ENCODE measurements around the gene SPRY2. TPM values are rescaled to one million over a fixed set of nuclear protein-coding genes. Genes with fewer than 3 reads are reported as not detected.

SPRY2 gene
- total RNA-seq, 5 donors from 2014 or later (not counting 1 experiment from before 2014, with no cell fraction given), result 0.33 to 1.2 (median 0.55) TPM

DNA sequence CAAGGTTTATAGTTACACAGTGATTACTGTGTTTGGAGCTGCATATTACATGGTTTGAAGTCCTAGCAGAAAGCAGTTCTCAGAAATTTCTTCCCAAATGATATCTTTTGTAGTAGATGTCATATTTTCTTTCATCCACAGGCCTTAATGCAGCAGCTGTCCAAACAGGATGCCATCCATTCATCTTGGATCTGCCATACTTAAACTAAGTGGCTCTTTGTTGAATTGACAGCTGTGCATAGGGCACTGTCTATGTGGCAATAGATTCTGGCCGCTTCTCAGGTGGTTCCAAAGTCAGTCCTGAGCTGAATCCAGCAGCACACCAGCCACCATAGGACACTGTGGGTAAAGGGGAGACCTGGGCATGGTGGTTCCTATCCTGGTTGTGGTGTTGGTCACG lies 41.6 kb upstream of the SPRY2 start:
- POLR2A ChIA-PET, result no interaction called here
- CTCF ChIA-PET, result no interaction called here
- no peak for ATAC-seq (replicated peaks in 1 of 4)
- Mint-ChIP-seq H3K36me3 (no peaks in the 10 kb centered on the region), H3K4me3 (no peak overlapping the region), H3K4me1 (peaks cover 0 to 7% (median 5%) of the 10 kb centered on the region in 3 donors), H3K27me3 (peaks cover 0 to 3% of the 10 kb centered on the region in 2 donors), H3K27ac (no peak overlapping the region), H3K9me3 (peaks cover 0 to 4% (median 0%) of the 10 kb centered on the region in 3 donors)
- WGBS (ENCODE audit: insufficient coverage), result no CpG with 5 or more reads among the region's 2 CpGs
- H3K9me3 ChIP-seq, result no peaks in the 10 kb centered on the region
- no peak overlapping the region for H3K27ac ChIP-seq (ENCODE audit: low read length)
- H3K4me1 ChIP-seq (ENCODE audit: control insufficient read depth in 1 of 2, extremely low read depth in 1 of 2, insufficient read depth in 2 of 2, low read length in 2 of 2), result peaks cover 0 to 12% of the 10 kb centered on the region in 2 experiments
- no peak for DNase-seq
- no peaks in the 10 kb centered on the region for H3K36me3 ChIP-seq (ENCODE audit: control insufficient read depth in 2 of 2, extremely low read depth in 1 of 2, insufficient read depth in 1 of 2, low read length in 1 of 2)
- H3K4me3 ChIP-seq (ENCODE audit: control insufficient read depth in 1 of 2, extremely low read depth in 1 of 2, low read length in 1 of 2), result no peak overlapping the region
- H3K27me3 ChIP-seq (replicated peaks in 1 of 2; ENCODE audit: control insufficient read depth in 2 of 2, extremely low read depth in 1 of 2, insufficient read depth in 2 of 2, low read length in 1 of 2), result no peaks in the 10 kb centered on the region

DNA sequence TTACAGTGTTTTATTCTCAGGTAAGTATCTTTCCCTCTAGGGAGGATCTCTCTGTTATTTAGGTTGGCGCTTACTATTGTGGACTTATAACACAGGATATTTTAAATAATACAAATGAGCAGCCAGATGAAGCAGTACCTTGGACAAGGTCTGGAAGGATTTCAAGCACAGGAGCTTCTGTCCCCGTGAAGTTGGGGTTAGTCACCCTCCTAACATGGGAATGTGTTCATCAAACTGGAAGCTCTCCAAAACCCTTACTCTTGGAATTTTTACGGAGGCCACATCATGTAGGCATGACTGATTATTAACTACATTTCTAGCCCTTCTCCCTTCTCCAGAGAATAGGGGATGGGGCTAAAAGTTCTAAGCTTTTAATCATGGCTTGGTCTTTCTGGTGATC lies 38.3 kb upstream of the SPRY2 start:
- Mint-ChIP-seq H3K27me3 (peaks cover 0 to 3% of the 10 kb centered on the region in 2 donors), H3K4me1 (no peaks in the 10 kb centered on the region), H3K9me3 (peaks cover 0 to 4% (median 0%) of the 10 kb centered on the region in 3 donors), H3K27ac (no peak overlapping the region), H3K4me3 (no peak overlapping the region), H3K36me3 (no peaks in the 10 kb centered on the region)
- H3K9me3 ChIP-seq, result no peaks in the 10 kb centered on the region
- H3K27ac ChIP-seq (ENCODE audit: low read length), result no peak overlapping the region
- H3K4me3 ChIP-seq (ENCODE audit: control insufficient read depth in 1 of 2, extremely low read depth in 1 of 2, low read length in 1 of 2), result no peak overlapping the region
- H3K27me3 ChIP-seq (replicated peaks in 1 of 2; ENCODE audit: control insufficient read depth in 2 of 2, extremely low read depth in 1 of 2, insufficient read depth in 2 of 2, low read length in 1 of 2), result no peaks in the 10 kb centered on the region
- no peak for DNase-seq
- no peaks in the 10 kb centered on the region for H3K36me3 ChIP-seq (ENCODE audit: control insufficient read depth in 2 of 2, extremely low read depth in 1 of 2, insufficient read depth in 1 of 2, low read length in 1 of 2)
- WGBS (ENCODE audit: insufficient coverage), result 100% methylated on average over 1 of the region's 3 CpGs
- CTCF ChIA-PET, result interaction anchor here in 1 of 2 donors (0.9 kb wide), 1 partner anchor 36 kb away, joined by 3 read pairs; no protein-coding TSS in a partner anchor
- ATAC-seq (replicated peaks in 1 of 4), result no peak
- no peaks in the 10 kb centered on the region for H3K4me1 ChIP-seq (ENCODE audit: control insufficient read depth in 1 of 2, extremely low read depth in 1 of 2, insufficient read depth in 2 of 2, low read length in 2 of 2)
- POLR2A ChIA-PET, result no interaction called here

DNA sequence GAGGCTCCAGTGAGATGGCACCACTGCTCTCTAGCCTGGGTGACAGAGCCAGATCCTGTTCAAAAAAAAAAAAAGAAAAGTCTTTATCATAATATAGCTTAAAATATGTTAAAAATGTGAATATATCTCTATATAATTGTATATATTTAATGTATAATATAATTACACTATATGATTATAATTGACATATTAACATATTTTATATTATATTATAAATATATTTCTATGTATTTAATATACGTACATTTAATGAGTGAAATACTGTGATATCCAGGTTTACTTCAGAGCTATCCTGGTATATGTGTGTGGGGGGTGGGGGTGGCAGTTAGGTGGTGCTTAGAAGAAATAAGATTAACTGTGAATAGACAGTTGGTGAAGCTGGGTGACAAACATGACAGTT lies 35.6 kb upstream of the SPRY2 start:
- ChIA-PET CTCF (interaction anchor here in 1 of 2 donors (0.6 to 1.5 kb wide), 2 partner anchors 10 to 80 kb away, joined by 3 to 5 read pairs; no protein-coding TSS in a partner anchor), POLR2A (interaction anchor here in 1 of 2 donors (0.5 kb wide), 1 partner anchor 17 kb away, joined by 5 read pairs; no protein-coding TSS in a partner anchor)
- H3K36me3 Mint-ChIP-seq, result no peaks in the 10 kb centered on the region
- peaks cover 0 to 2% (median 0%) of the 10 kb centered on the region in 3 donors for H3K9me3 Mint-ChIP-seq
- H3K27ac ChIP-seq (ENCODE audit: low read length), result no peak overlapping the region
- H3K27me3 ChIP-seq (replicated peaks in 1 of 2; ENCODE audit: control insufficient read depth in 2 of 2, extremely low read depth in 1 of 2, insufficient read depth in 2 of 2, low read length in 1 of 2), result no peaks in the 10 kb centered on the region
- no peak for DNase-seq
- H3K4me3 Mint-ChIP-seq, result no peak overlapping the region
- H3K4me1 ChIP-seq (ENCODE audit: control insufficient read depth in 1 of 2, extremely low read depth in 1 of 2, insufficient read depth in 2 of 2, low read length in 2 of 2), result no peaks in the 10 kb centered on the region
- no peak for ATAC-seq (replicated peaks in 1 of 4)
- H3K36me3 ChIP-seq (ENCODE audit: control insufficient read depth in 2 of 2, extremely low read depth in 1 of 2, insufficient read depth in 1 of 2, low read length in 1 of 2), result no peaks in the 10 kb centered on the region
- no peak overlapping the region for H3K4me3 ChIP-seq (ENCODE audit: control insufficient read depth in 1 of 2, extremely low read depth in 1 of 2, low read length in 1 of 2)
- no CpG with 5 or more reads among the region's 1 CpG for WGBS (ENCODE audit: insufficient coverage)
- H3K27me3 Mint-ChIP-seq, result no peaks in the 10 kb centered on the region
- no peaks in the 10 kb centered on the region for H3K9me3 ChIP-seq
- H3K4me1 Mint-ChIP-seq, result no peaks in the 10 kb centered on the region
- no peak overlapping the region for H3K27ac Mint-ChIP-seq

DNA sequence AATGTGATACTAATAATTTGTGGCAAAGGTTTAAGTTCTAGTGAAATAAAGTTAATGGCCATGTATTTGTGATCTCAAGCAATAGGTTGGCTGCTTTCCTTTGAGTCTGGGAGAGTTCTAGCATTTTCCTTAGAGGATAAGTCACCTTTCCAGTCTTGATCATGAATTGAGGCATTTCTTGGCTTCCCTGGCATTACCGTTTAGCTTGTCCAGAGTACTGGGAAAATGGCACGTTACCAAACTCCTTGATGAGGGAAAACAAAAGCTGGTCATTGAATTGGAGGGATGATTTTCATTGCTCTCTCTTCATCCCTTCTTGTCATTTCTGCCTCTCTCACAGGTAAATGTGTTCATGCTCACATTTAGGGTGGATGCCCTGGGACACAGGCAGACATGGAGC lies 34.0 kb upstream of the SPRY2 start:
- no peaks in the 10 kb centered on the region for H3K36me3 Mint-ChIP-seq
- H3K4me3 Mint-ChIP-seq, result no peak overlapping the region
- POLR2A ChIA-PET, result no interaction called here
- H3K27me3 Mint-ChIP-seq, result no peaks in the 10 kb centered on the region
- Histone ChIP-seq H3K36me3 (ENCODE audit: control insufficient read depth in 2 of 2, extremely low read depth in 1 of 2, insufficient read depth in 1 of 2, low read length in 1 of 2) (no peaks in the 10 kb centered on the region), H3K4me1 (ENCODE audit: control insufficient read depth in 1 of 2, extremely low read depth in 1 of 2, insufficient read depth in 2 of 2, low read length in 2 of 2) (no peaks in the 10 kb centered on the region), H3K9me3 (no peaks in the 10 kb centered on the region), H3K27me3 (replicated peaks in 1 of 2; ENCODE audit: control insufficient read depth in 2 of 2, extremely low read depth in 1 of 2, insufficient read depth in 2 of 2, low read length in 1 of 2) (no peaks in the 10 kb centered on the region), H3K27ac (ENCODE audit: low read length) (no peak overlapping the region), H3K4me3 (ENCODE audit: control insufficient read depth in 1 of 2, extremely low read depth in 1 of 2, low read length in 1 of 2) (no peak overlapping the region)
- ATAC-seq (replicated peaks in 1 of 4) (no peak), DNase-seq (no peak)
- H3K4me1 Mint-ChIP-seq, result no peaks in the 10 kb centered on the region
- CTCF ChIA-PET, result interaction anchor here in 1 of 2 donors (1.5 kb wide), 1 partner anchor 9 kb away, joined by 3 read pairs; no protein-coding TSS in a partner anchor
- no peaks in the 10 kb centered on the region for H3K9me3 Mint-ChIP-seq
- H3K27ac Mint-ChIP-seq, result no peak overlapping the region
- no CpG with 5 or more reads among the region's 2 CpGs for WGBS (ENCODE audit: insufficient coverage)

DNA sequence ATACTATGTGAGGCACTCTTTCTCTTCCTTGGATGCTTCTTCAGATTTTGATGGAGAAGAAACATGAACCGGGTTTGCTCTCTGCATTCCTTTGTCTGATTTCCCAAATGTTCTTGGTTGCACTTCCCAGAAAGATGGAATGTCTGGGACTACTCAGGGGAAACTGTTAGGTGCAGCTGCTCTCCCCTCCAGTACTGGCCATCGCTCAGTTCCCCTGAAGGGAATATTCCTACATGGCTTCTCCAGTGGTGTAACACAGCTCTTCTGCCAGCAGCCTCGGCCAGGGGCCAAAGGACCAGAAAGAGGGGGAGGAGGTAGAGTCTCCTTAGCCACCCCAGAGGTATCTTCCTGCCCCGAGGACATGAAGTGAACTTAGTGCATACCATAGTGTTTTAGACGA lies 33.5 kb upstream of the SPRY2 start:
- no peaks in the 10 kb centered on the region for H3K9me3 ChIP-seq
- no peaks in the 10 kb centered on the region for H3K4me1 Mint-ChIP-seq
- CTCF ChIA-PET, result no interaction called here
- H3K4me3 ChIP-seq (ENCODE audit: control insufficient read depth in 1 of 2, extremely low read depth in 1 of 2, low read length in 1 of 2), result no peak overlapping the region
- H3K27ac Mint-ChIP-seq, result no peak overlapping the region
- no peaks in the 10 kb centered on the region for H3K9me3 Mint-ChIP-seq
- H3K27ac ChIP-seq (ENCODE audit: low read length), result no peak overlapping the region
- no peaks in the 10 kb centered on the region for H3K4me1 ChIP-seq (ENCODE audit: control insufficient read depth in 1 of 2, extremely low read depth in 1 of 2, insufficient read depth in 2 of 2, low read length in 2 of 2)
- 84% methylated on average over 4 of the region's 5 CpGs for WGBS (ENCODE audit: insufficient coverage)
- ATAC-seq (replicated peaks in 1 of 4) (no peak), DNase-seq (no peak)
- no peaks in the 10 kb centered on the region for H3K27me3 ChIP-seq (replicated peaks in 1 of 2; ENCODE audit: control insufficient read depth in 2 of 2, extremely low read depth in 1 of 2, insufficient read depth in 2 of 2, low read length in 1 of 2)
- H3K4me3 Mint-ChIP-seq, result no peak overlapping the region
- H3K36me3 Mint-ChIP-seq, result no peaks in the 10 kb centered on the region
- H3K36me3 ChIP-seq (ENCODE audit: control insufficient read depth in 2 of 2, extremely low read depth in 1 of 2, insufficient read depth in 1 of 2, low read length in 1 of 2), result no peaks in the 10 kb centered on the region
- no peaks in the 10 kb centered on the region for H3K27me3 Mint-ChIP-seq
- POLR2A ChIA-PET, result no interaction called here

DNA sequence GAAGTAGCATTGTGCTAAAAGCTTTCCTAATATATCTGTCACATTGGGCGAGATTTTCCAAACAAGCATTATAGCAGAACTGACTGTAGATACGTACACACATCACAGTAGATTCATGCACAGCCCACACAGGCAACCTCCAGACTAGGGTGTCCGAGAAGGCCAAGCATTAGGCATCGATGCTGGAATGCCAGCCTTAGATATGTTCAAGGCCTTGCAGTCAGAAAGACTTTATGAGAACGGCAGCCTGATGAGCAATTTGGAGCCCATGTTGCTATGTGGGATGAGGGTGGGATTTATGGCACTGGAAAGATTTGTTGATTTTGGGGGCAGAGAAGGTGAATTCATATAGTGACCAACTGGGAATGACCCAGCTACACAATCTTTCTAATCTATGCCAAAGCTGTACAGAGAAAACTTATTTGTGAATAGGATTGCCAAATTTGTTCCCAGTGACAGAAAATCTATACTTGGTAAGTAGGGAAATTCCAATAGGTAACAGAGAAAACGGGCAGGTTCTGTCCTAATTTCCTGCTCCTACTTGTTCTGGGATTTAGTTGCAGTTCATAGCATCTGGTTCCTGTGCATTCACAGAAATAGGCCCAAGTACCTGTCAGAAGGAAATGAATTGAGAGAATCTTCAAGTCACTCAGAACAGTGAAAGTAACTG lies 31.0 kb upstream of the SPRY2 start:
- Histone ChIP-seq H3K27ac (ENCODE audit: low read length) (no peak overlapping the region), H3K4me3 (ENCODE audit: control insufficient read depth in 1 of 2, extremely low read depth in 1 of 2, low read length in 1 of 2) (no peak overlapping the region), H3K4me1 (ENCODE audit: control insufficient read depth in 1 of 2, extremely low read depth in 1 of 2, insufficient read depth in 2 of 2, low read length in 2 of 2) (no peaks in the 10 kb centered on the region), H3K9me3 (no peaks in the 10 kb centered on the region), H3K27me3 (replicated peaks in 1 of 2; ENCODE audit: control insufficient read depth in 2 of 2, extremely low read depth in 1 of 2, insufficient read depth in 2 of 2, low read length in 1 of 2) (no peaks in the 10 kb centered on the region), H3K36me3 (ENCODE audit: control insufficient read depth in 2 of 2, extremely low read depth in 1 of 2, insufficient read depth in 1 of 2, low read length in 1 of 2) (no peaks in the 10 kb centered on the region)
- Mint-ChIP-seq H3K27me3 (no peaks in the 10 kb centered on the region), H3K36me3 (no peaks in the 10 kb centered on the region), H3K4me3 (no peak overlapping the region), H3K9me3 (no peaks in the 10 kb centered on the region), H3K27ac (no peak overlapping the region), H3K4me1 (no peaks in the 10 kb centered on the region)
- ChIA-PET POLR2A (no interaction called here), CTCF (no interaction called here)
- ATAC-seq (replicated peaks in 1 of 4) (no peak), DNase-seq (no peak)
- WGBS (ENCODE audit: insufficient coverage), result 73% methylated on average over 3 of the region's 6 CpGs
